HG03460 (cell line): Measurements from ENCODE around the gene CHST1.

Source experiments
- ATAC-seq: cut with Tn5 transposase; IDR thresholded peaks from one replicate; pipeline ENCODE4 v1.9.1; 2021; ENCODE audit not compliant: unreplicated experiment

The CHST1 gene

GRCh38 chr11:45674481-45675190, 9.2 kb upstream of the CHST1 start:
- no peak for ATAC-seq

- ATAC-seq, result no peak
Measured at GRCh38 chr11:45673441-45673840, 8.0 kb upstream of the CHST1 start.

- ATAC-seq, result no peak
Measured at GRCh38 chr11:45672593-45672992, 7.2 kb upstream of the CHST1 start.

GRCh38 chr11:45671246-45672171, 6.1 kb upstream of the CHST1 start:
- ATAC-seq, result no peak

GRCh38 chr11:45670386-45671135, 5.1 kb upstream of the CHST1 start:
- ATAC-seq, result no peak

- no peak for ATAC-seq
Measured at GRCh38 chr11:45669956-45670355, 4.5 kb upstream of the CHST1 start.

GRCh38 chr11:45669146-45669545, 3.7 kb upstream of the CHST1 start:
- ATAC-seq, result no peak

GRCh38 chr11:45667929-45668680, 2.7 kb upstream of the CHST1 start:
- ATAC-seq, result no peak

- ATAC-seq, result no peak
Measured at GRCh38 chr11:45666648-45667642, 1.5 kb upstream of the CHST1 start.

- no peak for ATAC-seq
Measured at GRCh38 chr11:45665933-45666647, 668 bp upstream of the CHST1 start.

- no peak for ATAC-seq
Measured at GRCh38 chr11:45664376-45665205, 831 bp downstream of the CHST1 start.

- ATAC-seq, result no peak
Measured at GRCh38 chr11:45663486-45664375, 1.7 kb downstream of the CHST1 start.

- no peak for ATAC-seq
Measured at GRCh38 chr11:45662665-45663485, 2.5 kb downstream of the CHST1 start.

- ATAC-seq, result no peak
Measured at GRCh38 chr11:45662096-45662664, 3.2 kb downstream of the CHST1 start.

GRCh38 chr11:45661439-45662055, 3.9 kb downstream of the CHST1 start:
- ATAC-seq, result no peak
